HG03575 (cell line): ENCODE measurements around the gene DNER.

Experiments
- ATAC-seq: cut with Tn5 transposase; IDR thresholded peaks from one replicate; pipeline ENCODE4 v1.9.1; 2021; ENCODE audit not compliant: unreplicated experiment, insufficient number of reproducible peaks, low FRiP score; ENCODE audit errors: extremely low read depth

DNER gene

DNA sequence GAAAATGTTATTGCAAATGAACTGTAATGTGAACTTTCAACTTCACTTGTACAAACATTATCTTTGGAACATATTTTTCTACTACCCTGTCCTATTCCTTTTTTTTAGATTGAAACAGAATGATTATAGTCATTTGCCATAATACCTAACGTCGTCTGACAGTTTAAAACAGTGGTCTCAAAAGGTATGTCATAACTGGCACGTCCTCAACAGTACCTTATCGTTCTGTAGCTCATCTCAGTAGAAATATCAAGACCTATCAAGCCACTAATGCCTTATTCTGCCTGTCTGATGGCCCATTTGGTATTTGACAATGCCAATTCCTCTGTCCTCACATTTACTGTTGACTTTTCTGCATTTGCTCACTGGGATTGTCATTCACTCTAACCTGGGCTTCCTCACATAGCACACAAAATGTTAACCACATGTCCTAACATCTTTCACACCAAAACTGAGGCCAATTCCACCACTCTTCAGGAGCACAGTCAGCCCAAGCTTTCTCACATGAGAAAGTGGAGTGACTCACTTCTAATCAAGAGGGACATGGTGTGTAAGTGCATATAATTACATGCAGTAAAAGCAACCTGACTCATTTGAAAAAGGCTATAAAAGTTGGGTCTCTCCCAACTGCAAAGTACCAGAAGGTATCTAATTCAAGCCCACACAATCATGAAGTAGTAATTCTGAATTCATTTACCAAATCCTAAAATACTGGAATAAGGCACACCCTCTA lies 34.8 kb downstream of the DNER start:
- no peak for ATAC-seq

DNA sequence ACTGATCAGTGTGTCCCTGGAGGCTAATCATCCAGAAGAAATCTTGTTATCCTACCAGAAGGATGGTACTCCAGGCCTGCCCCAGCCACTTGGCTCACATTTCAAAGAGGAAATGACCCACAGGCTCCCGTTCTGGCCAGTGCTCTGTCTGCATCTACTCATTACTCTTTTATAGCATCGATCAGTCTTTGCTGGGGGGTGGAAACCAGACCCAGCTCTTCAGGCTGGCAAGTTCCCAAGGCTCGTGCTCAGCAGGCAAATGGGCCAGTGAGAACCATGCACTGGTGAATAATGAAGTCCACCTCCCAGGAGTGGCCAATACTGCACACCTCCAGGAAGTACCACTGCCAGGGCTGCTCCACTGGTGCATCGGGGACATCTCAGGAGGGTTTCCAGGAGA lies 38.8 kb downstream of the DNER start:
- ATAC-seq: no peak

DNA sequence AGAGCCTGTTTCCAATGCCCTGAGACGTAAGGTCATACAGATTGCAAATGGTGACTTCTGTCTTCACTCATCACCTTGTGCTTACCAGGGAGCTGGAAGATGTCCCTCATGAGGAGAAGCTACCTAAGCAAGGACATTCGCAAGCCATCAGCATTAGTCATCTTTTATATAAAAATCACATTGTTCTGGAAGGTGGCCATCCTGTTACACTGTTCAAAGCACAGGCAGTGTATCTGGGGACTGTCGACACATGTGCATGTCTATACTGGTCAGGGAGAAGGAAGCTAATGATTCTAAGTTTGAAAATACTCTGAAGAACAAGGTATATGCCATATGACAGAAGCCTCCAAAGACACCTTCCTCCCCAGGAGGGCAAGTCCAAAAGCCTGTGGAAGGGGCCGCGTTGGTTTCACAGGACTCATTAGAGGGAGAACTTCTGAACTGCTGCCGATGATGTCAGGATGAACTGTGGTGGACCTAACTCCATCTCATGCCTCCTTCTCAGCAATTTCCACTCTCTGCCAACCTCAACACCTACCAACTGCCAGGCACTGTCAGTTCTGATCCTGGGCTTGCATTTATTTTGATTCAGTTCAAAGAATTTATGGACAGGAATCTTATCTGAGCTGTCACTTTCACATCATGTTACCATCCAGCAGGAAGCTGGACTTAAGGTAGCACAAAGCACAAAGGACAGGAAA lies 39.4 kb downstream of the DNER start:
- ATAC-seq: no peak

DNA sequence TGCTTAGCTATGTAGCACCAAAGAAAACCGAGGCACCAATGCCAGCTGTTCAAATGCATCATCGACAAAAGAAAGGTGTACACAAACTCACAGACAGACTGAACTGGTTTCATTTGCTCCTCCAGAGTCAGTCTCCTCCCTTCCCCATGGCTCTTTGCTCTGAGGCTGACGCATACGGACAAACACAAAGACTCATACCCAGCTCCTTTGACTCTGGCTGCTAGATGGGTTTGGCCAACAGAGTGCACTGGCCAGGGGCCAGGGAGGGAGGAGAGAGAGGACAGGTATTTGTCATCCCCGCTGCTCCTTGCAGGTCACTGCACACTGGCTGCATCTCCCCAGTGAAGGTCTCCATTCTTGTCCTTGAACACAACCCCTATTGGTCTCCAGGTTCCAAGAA lies 40.7 kb downstream of the DNER start:
- ATAC-seq: no peak

DNA sequence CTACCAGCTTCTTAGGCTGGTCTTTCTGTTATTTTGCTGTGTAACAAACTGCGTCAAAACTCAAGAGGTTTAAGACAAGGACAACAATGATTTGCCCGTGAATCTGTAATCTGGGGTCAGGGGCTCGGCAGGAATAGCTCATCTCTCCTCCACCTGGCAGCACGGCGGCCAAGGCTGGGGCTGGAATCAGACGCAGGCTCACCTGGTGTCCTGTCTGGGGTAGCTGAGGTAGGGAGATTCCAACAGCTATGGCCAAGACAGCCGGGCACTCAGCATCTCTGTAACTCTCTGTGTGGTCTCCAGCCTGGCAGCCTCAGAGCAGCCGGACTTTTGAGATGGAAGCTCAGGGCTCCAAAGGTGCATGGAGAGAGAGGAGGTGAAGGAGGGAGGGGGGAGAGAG lies 42.3 kb downstream of the DNER start:
- ATAC-seq: no peak

DNA sequence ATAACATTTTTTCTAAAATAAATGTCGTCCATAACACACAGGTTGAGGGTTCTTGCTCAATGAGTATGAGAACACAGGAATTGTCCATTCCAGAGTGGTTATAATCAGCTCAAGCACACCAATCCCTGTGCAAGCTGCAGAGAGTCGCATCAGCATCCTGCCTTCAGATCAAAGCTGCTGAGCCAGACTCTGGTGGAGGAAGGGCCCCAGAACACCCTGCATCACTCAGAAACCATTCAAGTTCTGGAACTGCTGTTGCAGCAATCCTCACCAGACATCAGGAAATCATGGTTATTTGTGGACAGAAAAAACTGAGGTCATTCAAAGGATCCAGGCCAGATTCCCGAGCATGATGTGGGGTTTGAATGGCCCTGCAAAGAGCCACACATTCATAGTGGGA lies 44.5 kb downstream of the DNER start:
- no peak for ATAC-seq

DNA sequence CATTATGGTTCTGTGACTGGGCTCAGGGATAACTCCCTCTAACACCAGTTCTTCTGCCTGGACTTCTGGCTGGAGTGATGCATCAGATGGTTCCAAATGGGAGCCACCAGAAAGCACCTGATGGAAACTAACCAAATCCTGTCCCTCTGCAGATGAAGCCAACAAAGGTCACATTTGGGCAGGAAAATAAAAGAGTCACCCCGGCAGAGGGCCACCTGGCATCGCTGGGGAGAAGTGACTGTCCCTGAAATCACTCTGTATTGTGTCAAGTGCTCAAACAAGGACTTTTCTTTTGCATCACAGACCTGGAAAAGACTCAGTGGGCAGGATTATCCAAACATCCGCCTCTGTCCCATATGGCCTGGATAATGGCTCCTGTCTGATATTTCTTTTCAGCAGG lies 47.5 kb downstream of the DNER start:
- no peak for ATAC-seq

DNA sequence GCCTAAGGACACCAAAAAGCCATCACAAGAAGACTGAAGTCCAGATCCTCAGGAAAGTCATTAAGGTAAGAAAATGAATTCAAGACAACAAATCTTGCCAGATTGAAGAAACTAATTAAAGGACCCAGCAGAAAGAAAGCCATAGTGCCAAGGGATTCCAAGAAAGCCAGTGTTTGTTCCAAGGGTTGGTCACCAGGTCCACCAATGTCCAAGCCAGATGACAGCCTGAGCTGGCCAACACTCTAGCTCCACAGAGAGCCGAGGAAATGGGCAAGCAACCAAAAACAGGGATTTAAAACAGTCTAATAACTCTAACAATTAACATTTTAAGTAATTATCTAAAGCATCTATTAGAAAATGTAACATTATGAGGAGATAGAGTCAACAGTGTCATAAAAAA lies 49.2 kb downstream of the DNER start:
- no peak for ATAC-seq

DNA sequence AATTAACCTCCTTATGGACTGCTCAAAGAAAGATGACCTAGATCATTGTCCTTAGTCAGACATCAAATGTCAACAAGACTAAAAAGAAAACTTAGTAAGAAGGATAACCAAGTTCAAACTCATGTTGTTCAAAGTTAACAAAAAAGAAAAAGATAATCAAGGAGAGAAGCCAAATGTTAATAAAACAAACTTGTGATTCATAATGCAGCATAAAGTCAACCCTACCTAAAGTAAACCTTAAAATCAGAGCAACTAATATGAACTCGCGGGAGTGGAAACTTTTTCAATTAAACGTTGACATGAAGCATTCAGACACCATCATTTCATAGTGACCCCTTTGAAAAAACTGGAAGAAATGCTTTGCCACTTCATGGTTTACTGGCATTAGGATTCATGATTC lies 52.9 kb downstream of the DNER start:
- no peak for ATAC-seq

DNA sequence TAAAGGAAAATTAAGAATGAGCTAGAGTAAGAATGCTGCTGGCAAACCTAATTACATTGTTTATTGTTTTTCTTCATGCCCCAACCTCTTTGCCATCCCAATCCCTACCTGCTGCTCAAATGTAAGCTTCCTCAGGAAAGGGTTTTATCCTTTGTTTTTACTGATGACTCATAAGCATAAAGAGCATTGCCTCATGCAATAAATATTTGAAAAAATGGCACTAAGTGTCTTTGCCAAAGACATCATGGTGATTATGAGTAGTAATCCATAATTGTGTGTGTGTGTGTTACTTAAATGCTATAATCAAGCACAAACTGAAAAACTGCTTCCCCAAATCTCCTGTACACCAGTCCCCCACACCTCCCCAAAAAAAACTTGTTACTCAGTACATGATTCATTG lies 53.4 kb downstream of the DNER start:
- ATAC-seq: no peak

DNA sequence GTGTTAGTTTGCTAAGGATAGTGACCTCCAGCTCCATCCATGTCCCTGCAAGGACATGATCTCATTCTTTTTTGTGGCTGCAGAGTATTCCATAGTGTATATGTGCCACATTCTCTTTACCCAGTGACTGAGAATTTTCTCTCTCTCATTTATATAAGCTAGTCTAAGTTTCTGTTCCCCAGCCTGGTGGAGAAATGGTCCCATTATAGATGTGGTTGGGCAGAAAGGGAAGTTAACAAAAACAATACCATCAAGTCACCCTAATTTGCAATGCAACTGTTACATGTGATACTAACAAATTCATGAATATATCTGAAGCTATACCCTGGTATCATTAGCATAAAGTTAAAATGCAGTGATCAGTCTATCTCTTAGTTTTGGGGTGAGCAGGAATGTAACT lies 54.0 kb downstream of the DNER start:
- no peak for ATAC-seq

DNA sequence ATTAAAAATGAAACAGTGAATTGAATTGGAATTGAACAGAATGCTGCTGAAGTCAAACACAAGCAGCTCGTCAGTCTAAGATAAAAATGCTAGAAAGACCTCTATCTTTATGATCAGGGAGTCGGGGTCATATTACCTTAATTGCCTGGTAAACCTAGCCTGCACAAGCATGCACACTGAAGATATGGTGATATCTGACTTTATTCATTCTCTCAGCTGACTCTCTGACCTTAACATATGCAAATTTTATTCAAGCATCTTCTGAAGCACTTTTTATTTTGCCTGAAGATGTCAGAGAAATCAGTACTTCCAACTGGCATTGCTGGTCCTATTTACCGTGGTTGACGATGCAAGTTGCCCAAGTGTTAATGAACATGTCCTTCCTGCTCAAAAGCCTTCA lies 56.4 kb downstream of the DNER start:
- ATAC-seq: no peak

DNA sequence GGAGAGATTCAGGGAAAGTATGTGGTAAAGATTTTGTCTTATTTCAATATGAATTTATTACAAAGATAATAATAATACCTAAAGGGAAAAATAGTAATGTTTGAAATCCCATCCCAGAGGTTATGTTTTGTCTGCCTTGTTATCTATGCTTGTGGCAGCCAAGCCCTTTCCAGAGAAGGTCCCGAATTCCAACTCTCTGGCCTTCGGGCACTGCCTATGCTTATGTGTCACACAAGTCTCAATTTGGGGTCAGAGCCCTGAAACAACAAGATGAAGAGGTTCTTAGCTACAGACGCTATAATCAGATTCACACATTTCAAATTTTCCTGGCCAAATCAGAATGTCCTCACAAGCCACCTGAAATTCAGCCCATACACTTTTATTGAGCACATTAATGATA lies 59.9 kb downstream of the DNER start:
- ATAC-seq: no peak

DNA sequence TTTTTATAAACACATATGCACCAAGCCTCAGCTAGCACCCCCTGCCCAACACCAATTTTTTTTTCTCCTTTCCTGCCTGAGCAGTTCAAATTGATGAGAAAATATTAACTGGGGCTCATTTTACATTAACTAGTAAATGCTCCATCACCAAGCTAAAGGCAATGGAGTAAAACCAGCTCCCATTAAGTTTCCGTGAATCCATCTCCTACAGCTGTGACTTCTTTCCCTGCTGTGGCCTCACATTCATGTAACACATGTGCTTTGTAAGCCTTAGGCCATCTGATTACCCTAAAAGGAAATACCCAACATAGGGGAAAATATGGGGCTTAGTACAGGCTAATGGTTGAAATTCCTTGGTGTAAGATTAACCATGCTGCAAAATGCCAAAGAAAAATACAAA lies 60.8 kb downstream of the DNER start:
- ATAC-seq: no peak

DNA sequence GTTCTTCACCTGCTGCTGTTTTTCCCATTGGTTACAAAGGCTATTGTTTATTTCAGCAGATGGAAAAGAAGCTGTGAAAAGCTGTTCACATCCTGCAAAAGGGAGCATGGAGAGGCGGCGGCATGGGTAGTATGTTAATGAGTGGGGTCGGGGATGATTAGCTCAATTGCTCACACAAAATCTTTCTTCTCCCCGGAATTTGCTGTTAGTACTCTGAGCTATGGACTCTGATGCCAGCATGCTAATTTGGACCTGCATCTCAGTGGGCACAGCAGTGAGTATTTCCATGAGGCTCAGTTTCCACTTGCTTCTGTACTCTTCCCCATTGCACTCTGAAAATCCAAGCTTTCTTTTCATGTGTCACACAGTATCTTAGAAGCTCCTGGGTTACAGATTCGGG lies 61.6 kb downstream of the DNER start:
- no peak for ATAC-seq

DNA sequence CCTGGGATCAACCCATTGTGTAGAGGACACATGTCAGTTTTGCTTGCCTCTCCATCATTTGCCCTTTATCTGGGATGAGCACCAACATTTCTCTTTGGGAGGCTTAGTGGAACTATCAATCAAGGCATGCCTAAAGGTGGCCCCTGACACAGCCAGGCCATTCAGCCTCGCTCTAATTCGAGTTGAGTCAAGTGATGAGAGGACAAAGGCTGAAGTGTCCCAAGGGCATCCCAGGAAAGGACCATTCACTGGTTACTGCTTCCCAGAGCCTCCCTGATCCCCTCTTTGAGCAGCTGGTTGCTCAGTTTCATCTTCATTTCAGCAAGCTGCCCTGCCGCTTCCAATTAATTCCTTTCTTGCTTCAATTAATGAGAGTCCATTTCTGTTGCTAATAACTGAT lies 63.5 kb downstream of the DNER start:
- ATAC-seq: no peak

DNA sequence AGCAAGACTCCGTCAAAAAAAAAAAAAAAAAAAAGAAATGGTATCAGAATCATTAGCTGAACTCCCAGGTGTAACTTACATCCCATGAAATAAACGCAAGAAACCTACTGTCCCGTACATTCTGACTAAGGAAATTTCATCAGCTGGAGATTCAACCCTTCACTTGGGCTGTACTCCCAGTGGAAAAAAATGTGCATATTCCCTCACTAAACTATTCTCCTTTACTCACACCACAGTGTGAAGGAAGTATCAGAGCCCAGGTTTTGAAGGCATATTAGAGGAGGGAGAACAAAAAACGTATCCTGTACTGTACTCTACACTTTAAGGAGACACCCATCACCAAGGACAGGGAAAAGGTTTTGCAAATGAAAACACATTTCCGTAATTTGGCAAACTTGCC lies 64.3 kb downstream of the DNER start:
- ATAC-seq: no peak

DNA sequence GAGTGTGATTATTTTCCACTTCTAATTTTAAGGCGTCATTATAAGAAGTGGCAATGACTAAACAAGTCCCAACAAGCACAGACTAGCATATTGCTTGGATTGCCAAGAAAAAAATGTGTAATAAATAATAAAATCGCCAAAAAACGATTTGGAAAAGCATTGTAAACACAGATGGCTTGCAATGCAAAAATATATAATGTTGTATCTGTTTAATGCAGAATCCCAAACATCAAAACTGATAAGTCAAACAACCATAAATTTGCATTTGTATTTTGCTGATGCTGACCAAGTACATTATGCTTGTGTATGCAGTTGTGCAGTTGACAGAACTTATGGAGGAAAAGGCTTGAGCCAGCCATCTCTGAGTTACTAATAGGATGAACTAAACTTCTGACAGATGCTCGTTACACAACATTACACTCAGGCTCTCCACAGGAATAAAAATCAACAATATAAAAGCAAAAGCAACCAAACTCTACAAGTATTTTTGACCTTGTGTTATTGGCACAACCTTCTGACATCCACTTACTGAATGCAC lies 68.1 kb downstream of the DNER start:
- ATAC-seq: no peak

DNA sequence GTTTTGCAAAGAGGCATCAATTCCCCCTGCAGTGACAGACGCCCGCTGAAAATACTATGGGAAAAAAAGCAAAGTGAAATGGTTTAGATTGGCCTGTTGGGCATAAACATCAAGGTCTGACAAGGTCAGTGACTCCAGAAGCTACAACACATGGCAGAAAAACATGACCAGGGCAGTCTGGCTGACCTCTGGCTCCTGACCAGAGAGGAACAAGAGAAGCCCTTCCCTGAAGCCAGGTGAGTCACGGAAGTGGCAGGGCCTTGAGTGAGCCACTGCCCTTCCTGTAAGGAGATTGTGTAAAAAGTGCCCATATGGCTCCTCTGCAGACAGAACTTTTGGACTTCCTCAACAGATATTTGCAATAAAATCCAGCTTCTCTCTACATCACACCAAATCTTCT lies 72.0 kb downstream of the DNER start:
- ATAC-seq: no peak

DNA sequence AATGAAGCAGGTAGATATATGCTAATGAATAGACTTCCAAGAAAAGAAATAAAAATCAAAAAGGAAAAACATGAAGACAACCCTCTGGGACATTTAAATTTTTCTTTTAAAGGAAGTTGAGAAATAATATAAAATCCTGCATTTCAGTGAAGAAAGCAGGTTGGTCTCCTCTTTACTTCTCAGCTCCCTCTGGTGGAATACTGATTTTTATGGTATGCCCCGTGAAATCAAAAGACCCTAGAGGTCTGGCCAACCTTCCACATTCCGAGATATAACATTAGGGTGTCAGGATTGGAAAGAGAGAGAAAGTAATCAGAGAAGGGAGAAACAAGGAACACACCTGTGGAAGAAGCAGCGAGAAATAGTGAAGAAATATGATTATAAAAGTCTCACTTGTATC lies 72.7 kb downstream of the DNER start:
- ATAC-seq: no peak

DNA sequence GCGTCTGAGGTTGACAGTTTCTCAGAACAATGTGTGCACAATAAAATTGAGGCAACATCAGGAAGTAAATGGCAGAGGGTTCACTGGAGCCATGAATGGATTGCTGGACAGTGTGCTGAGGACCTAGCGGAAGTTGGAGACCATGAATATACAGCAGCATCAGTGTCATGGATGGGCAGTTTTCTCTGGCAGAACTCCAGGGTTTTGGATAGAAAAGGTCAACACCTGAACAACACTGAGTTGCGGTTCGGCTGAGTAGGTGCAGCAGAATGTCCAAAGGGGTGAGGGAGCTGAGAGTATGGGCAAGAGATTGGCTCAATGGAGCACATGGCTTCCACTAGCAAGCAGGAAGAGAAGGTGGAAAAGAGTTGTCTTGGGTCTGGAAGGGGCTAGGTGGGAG lies 73.7 kb downstream of the DNER start:
- no peak for ATAC-seq
